PFSK-1 (cell line): ENCODE measurements around the gene SPATA6.

ENCODE experiments used
- POLR2AphosphoS5 ChIP-seq: IDR thresholded peaks from 2 replicates; pipeline ENCODE4 v1.6.1; 2012; ENCODE audit warnings: low read depth, mild to moderate bottlenecking, control low read depth, low read length, moderate library complexity
- TF ChIP-seq, protein P1 (sequence below), 2 experiments: IDR thresholded peaks; 2 replicates each; pipeline versions ENCODE4 v1.6.1 to v1.8.0; 2011 to 2012; ENCODE audit warnings: low read depth in 2 of 2, low read length in 2 of 2, control low read depth in 1 of 2, inconsistent platforms in 1 of 2, mild to moderate bottlenecking in 1 of 2, moderate library complexity in 1 of 2; ENCODE audit not compliant: insufficient read depth in 1 of 2

GRCh38 chr1:48251821-48252220 lies 220.2 kb downstream of the SPATA6 start:
- no peak for TF ChIP-seq POLR2AphosphoS5
- TF ChIP-seq, protein P1, sequence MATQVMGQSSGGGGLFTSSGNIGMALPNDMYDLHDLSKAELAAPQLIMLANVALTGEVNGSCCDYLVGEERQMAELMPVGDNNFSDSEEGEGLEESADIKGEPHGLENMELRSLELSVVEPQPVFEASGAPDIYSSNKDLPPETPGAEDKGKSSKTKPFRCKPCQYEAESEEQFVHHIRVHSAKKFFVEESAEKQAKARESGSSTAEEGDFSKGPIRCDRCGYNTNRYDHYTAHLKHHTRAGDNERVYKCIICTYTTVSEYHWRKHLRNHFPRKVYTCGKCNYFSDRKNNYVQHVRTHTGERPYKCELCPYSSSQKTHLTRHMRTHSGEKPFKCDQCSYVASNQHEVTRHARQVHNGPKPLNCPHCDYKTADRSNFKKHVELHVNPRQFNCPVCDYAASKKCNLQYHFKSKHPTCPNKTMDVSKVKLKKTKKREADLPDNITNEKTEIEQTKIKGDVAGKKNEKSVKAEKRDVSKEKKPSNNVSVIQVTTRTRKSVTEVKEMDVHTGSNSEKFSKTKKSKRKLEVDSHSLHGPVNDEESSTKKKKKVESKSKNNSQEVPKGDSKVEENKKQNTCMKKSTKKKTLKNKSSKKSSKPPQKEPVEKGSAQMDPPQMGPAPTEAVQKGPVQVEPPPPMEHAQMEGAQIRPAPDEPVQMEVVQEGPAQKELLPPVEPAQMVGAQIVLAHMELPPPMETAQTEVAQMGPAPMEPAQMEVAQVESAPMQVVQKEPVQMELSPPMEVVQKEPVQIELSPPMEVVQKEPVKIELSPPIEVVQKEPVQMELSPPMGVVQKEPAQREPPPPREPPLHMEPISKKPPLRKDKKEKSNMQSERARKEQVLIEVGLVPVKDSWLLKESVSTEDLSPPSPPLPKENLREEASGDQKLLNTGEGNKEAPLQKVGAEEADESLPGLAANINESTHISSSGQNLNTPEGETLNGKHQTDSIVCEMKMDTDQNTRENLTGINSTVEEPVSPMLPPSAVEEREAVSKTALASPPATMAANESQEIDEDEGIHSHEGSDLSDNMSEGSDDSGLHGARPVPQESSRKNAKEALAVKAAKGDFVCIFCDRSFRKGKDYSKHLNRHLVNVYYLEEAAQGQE (IDR thresholded peaks at IDR 0.05; ENCODE audit: insufficient read depth in 1 of 2, low read depth in 2 of 2, low read length in 2 of 2): peak; percentile 10 to 86; a peak in 2 of 4 replicates
